SK-N-MC (cell line): ENCODE results near the gene KRT86.

Experiments
- EZH2 ChIP-seq: fragments of 200-600 bp; sonication (generic); IDR thresholded peaks from one replicate; pipeline ENCODE4 v1.6.1; 2017; ENCODE audit warnings: antibody characterized with exemption
- POLR2AphosphoS5 ChIP-seq: IDR thresholded peaks from 2 replicates; pipeline ENCODE4 v1.6.1; 2012; ENCODE audit warnings: mild to moderate bottlenecking, low read depth, low read length, borderline replicate concordance

DNA sequence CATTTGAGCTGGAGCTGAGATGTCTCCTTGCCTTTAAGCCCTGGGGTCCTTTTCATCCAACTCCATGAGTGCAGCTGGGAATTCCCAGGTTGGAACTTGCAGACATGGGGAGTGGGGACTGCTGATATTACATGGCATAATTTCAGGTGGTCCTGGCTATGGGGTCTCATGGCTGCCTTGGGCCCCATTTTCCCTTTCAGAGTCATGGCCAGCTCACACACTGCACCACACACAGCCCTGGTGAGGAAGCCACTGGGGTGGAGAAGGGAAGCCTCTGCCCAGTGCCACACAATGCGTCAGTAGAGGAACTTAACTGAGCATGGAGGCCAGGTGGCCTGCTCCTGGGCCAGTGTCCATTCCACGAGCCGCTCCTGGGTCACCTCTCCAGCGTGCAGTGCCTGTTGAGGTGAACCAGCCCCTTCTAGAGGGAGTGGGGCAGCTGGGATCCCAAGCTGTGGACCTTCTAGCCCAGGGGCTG lies 17.3 kb upstream of the KRT86 start:
- no peak for TF ChIP-seq EZH2
- no peak for TF ChIP-seq POLR2AphosphoS5
